ENCODE results near the gene ASAP3. TPM values are rescaled to one million over a fixed set of nuclear protein-coding genes. Genes with fewer than 3 reads are reported as not detected.

ASAP3 gene
- polyA plus RNA-seq, 1 experiment, result 33.9 TPM

- CTCF ChIA-PET, result interaction anchor here (0.9 to 6.9 kb wide), 5 partner anchors 12 to 46 kb away, joined by 3 to 46 read pairs (median 3); no protein-coding TSS in a partner anchor
- POLR2A ChIA-PET, result no interaction called here
- no peaks in the 10 kb centered on the region for H3K27me3 ChIP-seq (ENCODE audit: control insufficient read depth, insufficient read depth, low read length)
- H3K36me3 ChIP-seq (ENCODE audit: control insufficient read depth, insufficient read depth, low read length), result no peaks in the 10 kb centered on the region
- DNase-seq (ENCODE audit: low read depth), result no peak
- no peak overlapping the region for H3K4me3 ChIP-seq (ENCODE audit: low read depth, low read length)
- TF ChIP-seq CTCF (IDR thresholded peaks at IDR 0.05; ENCODE audit: insufficient read depth, low read depth, low read length), result no peak
These were observed 43.4 kb upstream of the ASAP3 start for GRCh38 chr1:23527366-23527765.

- CTCF ChIA-PET, result interaction anchor here (3.7 to 6.9 kb wide), 2 partner anchors 13 to 29 kb away, joined by 16 to 46 read pairs; no protein-coding TSS in a partner anchor
- H3K36me3 ChIP-seq (ENCODE audit: control insufficient read depth, insufficient read depth, low read length), result no peaks in the 10 kb centered on the region
- no peak overlapping the region for H3K4me3 ChIP-seq (ENCODE audit: low read depth, low read length)
- TF ChIP-seq CTCF (IDR thresholded peaks at IDR 0.05; ENCODE audit: insufficient read depth, low read depth, low read length), result no peak
- H3K27me3 ChIP-seq (ENCODE audit: control insufficient read depth, insufficient read depth, low read length), result no peaks in the 10 kb centered on the region
- POLR2A ChIA-PET, result no interaction called here
- no peak for DNase-seq (ENCODE audit: low read depth)
These were observed 42.5 kb upstream of the ASAP3 start for GRCh38 chr1:23526329-23527041.

- TF ChIP-seq CTCF (IDR thresholded peaks at IDR 0.05; ENCODE audit: insufficient read depth, low read depth, low read length), result no peak
- POLR2A ChIA-PET, result no interaction called here
- CTCF ChIA-PET, result interaction anchor here (0.6 to 6.9 kb wide), 4 partner anchors 9 to 114 kb away, joined by 3 to 46 read pairs (median 4); no protein-coding TSS in a partner anchor
- H3K36me3 ChIP-seq (ENCODE audit: control insufficient read depth, insufficient read depth, low read length), result no peaks in the 10 kb centered on the region
- no peak for DNase-seq (ENCODE audit: low read depth)
- no peaks in the 10 kb centered on the region for H3K27me3 ChIP-seq (ENCODE audit: control insufficient read depth, insufficient read depth, low read length)
- H3K4me3 ChIP-seq (ENCODE audit: low read depth, low read length), result no peak overlapping the region
These were observed 41.7 kb upstream of the ASAP3 start for GRCh38 chr1:23525558-23526250.

- no peak for DNase-seq (ENCODE audit: low read depth)
- H3K36me3 ChIP-seq (ENCODE audit: control insufficient read depth, insufficient read depth, low read length), result no peaks in the 10 kb centered on the region; the same call in 1 of the 2 replicates
- ChIA-PET CTCF (interaction anchor here (0.6 to 6.9 kb wide), 4 partner anchors 10 to 115 kb away, joined by 3 to 46 read pairs (median 4); no protein-coding TSS in a partner anchor), POLR2A (no interaction called here)
- H3K4me3 ChIP-seq (ENCODE audit: low read depth, low read length), result no peak overlapping the region
- no peaks in the 10 kb centered on the region for H3K27me3 ChIP-seq (ENCODE audit: control insufficient read depth, insufficient read depth, low read length)
- no peak for TF ChIP-seq CTCF (IDR thresholded peaks at IDR 0.05; ENCODE audit: insufficient read depth, low read depth, low read length)
These were observed 40.9 kb upstream of the ASAP3 start for GRCh38 chr1:23524716-23525401.

- CTCF ChIA-PET, result interaction anchor here (0.6 to 6.9 kb wide), 3 partner anchors 19 to 34 kb away, joined by 3 to 46 read pairs (median 3); no protein-coding TSS in a partner anchor
- POLR2A ChIA-PET, result no interaction called here
These were observed 40.2 kb upstream of the ASAP3 start for GRCh38 chr1:23524163-23524562.

More at GRCh38 chr1:23524163-23524562, 40.2 kb upstream of the ASAP3 start:
- TF ChIP-seq CTCF (IDR thresholded peaks at IDR 0.05; ENCODE audit: insufficient read depth, low read depth, low read length), result no peak
- Histone ChIP-seq H3K27me3 (ENCODE audit: control insufficient read depth, insufficient read depth, low read length) (no peaks in the 10 kb centered on the region), H3K4me3 (ENCODE audit: low read depth, low read length) (no peak overlapping the region), H3K36me3 (ENCODE audit: control insufficient read depth, insufficient read depth, low read length) (no peaks in the 10 kb centered on the region; the same call in 1 of the 2 replicates)
- DNase-seq (ENCODE audit: low read depth), result no peak

All from BJ (cell line).